ENCODE results near the gene CCDC120. TPM values are rescaled to one million over a fixed set of nuclear protein-coding genes. Genes with fewer than 3 reads are reported as not detected.

The CCDC120 gene
- total RNA-seq, 1 experiment from 2014 or later, result 11.0 TPM

DNA sequence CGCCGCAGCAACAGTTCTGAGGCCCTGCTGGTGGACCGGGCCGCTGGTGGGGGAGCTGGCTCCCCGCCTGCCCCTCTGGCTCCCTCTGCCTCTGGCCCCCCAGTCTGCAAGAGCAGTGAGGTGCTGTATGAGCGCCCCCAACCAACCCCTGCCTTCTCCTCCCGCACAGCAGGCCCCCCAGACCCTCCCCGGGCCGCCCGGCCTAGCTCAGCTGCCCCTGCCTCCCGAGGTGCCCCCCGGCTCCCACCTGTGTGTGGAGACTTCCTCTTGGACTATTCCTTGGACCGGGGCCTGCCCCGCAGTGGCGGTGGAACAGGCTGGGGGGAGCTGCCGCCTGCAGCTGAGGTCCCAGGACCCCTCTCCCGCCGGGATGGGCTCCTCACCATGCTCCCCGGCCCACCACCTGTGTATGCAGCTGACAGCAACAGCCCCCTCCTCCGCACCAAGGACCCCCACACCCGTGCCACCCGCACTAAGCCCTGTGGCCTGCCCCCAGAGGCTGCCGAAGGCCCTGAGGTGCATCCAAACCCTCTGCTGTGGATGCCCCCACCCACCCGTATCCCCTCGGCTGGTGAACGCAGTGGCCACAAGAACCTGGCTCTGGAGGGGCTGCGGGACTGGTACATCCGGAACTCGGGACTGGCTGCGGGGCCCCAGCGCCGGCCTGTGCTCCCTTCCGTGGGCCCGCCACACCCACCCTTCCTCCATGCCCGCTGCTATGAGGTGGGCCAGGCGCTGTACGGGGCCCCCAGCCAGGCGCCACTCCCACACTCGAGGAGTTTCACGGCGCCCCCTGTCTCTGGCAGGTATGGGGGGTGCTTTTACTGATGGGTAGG is 8.7 kb downstream of the CCDC120 start:
- ChIA-PET CTCF (no interaction called here), POLR2A (no interaction called here)
- H3K36me3 ChIP-seq (ENCODE audit: control insufficient read depth, insufficient read depth, low read length), result no peaks in the 10 kb centered on the region
- no peaks in the 10 kb centered on the region for H3K9me3 ChIP-seq (ENCODE audit: control insufficient read depth, insufficient read depth, low read depth, low read length)
- no TSS peak for BruUV-seq (replicated peaks)
- H3K27me3 ChIP-seq (ENCODE audit: control insufficient read depth, insufficient read depth, low read length), result no peaks in the 10 kb centered on the region
- intact Hi-C loops (cut with micrococcal nuclease; ENCODE audit: unreplicated experiment), result no loop called here
- TF ChIP-seq, protein P1, sequence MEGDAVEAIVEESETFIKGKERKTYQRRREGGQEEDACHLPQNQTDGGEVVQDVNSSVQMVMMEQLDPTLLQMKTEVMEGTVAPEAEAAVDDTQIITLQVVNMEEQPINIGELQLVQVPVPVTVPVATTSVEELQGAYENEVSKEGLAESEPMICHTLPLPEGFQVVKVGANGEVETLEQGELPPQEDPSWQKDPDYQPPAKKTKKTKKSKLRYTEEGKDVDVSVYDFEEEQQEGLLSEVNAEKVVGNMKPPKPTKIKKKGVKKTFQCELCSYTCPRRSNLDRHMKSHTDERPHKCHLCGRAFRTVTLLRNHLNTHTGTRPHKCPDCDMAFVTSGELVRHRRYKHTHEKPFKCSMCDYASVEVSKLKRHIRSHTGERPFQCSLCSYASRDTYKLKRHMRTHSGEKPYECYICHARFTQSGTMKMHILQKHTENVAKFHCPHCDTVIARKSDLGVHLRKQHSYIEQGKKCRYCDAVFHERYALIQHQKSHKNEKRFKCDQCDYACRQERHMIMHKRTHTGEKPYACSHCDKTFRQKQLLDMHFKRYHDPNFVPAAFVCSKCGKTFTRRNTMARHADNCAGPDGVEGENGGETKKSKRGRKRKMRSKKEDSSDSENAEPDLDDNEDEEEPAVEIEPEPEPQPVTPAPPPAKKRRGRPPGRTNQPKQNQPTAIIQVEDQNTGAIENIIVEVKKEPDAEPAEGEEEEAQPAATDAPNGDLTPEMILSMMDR (IDR thresholded peaks at IDR 0.05), result no peak
- TF ChIP-seq, protein P2, sequence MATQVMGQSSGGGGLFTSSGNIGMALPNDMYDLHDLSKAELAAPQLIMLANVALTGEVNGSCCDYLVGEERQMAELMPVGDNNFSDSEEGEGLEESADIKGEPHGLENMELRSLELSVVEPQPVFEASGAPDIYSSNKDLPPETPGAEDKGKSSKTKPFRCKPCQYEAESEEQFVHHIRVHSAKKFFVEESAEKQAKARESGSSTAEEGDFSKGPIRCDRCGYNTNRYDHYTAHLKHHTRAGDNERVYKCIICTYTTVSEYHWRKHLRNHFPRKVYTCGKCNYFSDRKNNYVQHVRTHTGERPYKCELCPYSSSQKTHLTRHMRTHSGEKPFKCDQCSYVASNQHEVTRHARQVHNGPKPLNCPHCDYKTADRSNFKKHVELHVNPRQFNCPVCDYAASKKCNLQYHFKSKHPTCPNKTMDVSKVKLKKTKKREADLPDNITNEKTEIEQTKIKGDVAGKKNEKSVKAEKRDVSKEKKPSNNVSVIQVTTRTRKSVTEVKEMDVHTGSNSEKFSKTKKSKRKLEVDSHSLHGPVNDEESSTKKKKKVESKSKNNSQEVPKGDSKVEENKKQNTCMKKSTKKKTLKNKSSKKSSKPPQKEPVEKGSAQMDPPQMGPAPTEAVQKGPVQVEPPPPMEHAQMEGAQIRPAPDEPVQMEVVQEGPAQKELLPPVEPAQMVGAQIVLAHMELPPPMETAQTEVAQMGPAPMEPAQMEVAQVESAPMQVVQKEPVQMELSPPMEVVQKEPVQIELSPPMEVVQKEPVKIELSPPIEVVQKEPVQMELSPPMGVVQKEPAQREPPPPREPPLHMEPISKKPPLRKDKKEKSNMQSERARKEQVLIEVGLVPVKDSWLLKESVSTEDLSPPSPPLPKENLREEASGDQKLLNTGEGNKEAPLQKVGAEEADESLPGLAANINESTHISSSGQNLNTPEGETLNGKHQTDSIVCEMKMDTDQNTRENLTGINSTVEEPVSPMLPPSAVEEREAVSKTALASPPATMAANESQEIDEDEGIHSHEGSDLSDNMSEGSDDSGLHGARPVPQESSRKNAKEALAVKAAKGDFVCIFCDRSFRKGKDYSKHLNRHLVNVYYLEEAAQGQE (IDR thresholded peaks at IDR 0.05; ENCODE audit: insufficient read depth in 1 of 2, low read depth in 2 of 2, low read length in 1 of 2), result no peak
- no peak for TF ChIP-seq SIN3A (IDR thresholded peaks at IDR 0.05; ENCODE audit: borderline replicate concordance, insufficient read depth, low read depth, low read length)
- no peak for TF ChIP-seq POLR2AphosphoS5 (IDR thresholded peaks at IDR 0.05; ENCODE audit: low read depth, low read length)
- no peak for TF ChIP-seq TCF7L2 (IDR thresholded peaks at IDR 0.05; ENCODE audit: low read depth, low read length)
- in situ Hi-C loops (cut with HindIII; ENCODE audit: low pct_unique_long_range_greater_than_20kb, low sequenced_read_pairs), result no loop called here
- DNase-seq (ENCODE audit: low read depth, low spot score) (no peak), ATAC-seq (no peak)
- no peak overlapping the region for H3K4me3 ChIP-seq (ENCODE audit: low read depth in 2 of 2, low read length in 2 of 2)
- no peaks in the 10 kb centered on the region for H3K4me1 ChIP-seq (ENCODE audit: control insufficient read depth, insufficient read depth, low read length)
- H3K27ac ChIP-seq (ENCODE audit: low read length), result no peak overlapping the region

- ChIA-PET CTCF (no interaction called here), POLR2A (no interaction called here)
- TF ChIP-seq, protein P2 (IDR thresholded peaks at IDR 0.05; ENCODE audit: insufficient read depth in 1 of 2, low read depth in 2 of 2, low read length in 1 of 2), result no peak
- no peak for TF ChIP-seq POLR2AphosphoS5 (IDR thresholded peaks at IDR 0.05; ENCODE audit: low read depth, low read length)
- TF ChIP-seq SIN3A (IDR thresholded peaks at IDR 0.05; ENCODE audit: borderline replicate concordance, insufficient read depth, low read depth, low read length), result no peak
- no peak for TF ChIP-seq TCF7L2 (IDR thresholded peaks at IDR 0.05; ENCODE audit: low read depth, low read length)
- TF ChIP-seq, protein P1 (IDR thresholded peaks at IDR 0.05), result no peak
- Histone ChIP-seq H3K4me1 (ENCODE audit: control insufficient read depth, insufficient read depth, low read length) (no peaks in the 10 kb centered on the region), H3K9me3 (ENCODE audit: control insufficient read depth, insufficient read depth, low read depth, low read length) (no peaks in the 10 kb centered on the region), H3K27me3 (ENCODE audit: control insufficient read depth, insufficient read depth, low read length) (no peaks in the 10 kb centered on the region), H3K36me3 (ENCODE audit: control insufficient read depth, insufficient read depth, low read length) (no peaks in the 10 kb centered on the region), H3K4me3 (ENCODE audit: low read depth in 2 of 2, low read length in 2 of 2) (no peak overlapping the region), H3K27ac (ENCODE audit: low read length) (no peak overlapping the region)
- intact Hi-C loops (cut with micrococcal nuclease; ENCODE audit: unreplicated experiment), result no loop called here
- DNase-seq (ENCODE audit: low read depth, low spot score) (no peak), ATAC-seq (no peak)
- BruUV-seq (replicated peaks), result no TSS peak
- in situ Hi-C loops (cut with HindIII; ENCODE audit: low pct_unique_long_range_greater_than_20kb, low sequenced_read_pairs), result no loop called here
Observed at GRCh38 chrX:49069038-49069437, 10.2 kb downstream of the CCDC120 start.

Measured in Panc1 (cell line).